Measurements from ENCODE around the gene RASGEF1C. TPM values are rescaled to one million over a fixed set of nuclear protein-coding genes. Genes with fewer than 3 reads are reported as not detected.

The RASGEF1C gene
- total RNA-seq, 1 donor from 2014 or later = 0.27 TPM

GRCh38 chr5:180120237-180121101 is 88.5 kb downstream of the RASGEF1C start:
- Histone ChIP-seq H3K36me3 (no peaks in the 10 kb centered on the region), H3K4me1 (no peaks in the 10 kb centered on the region), H3K9me3 (replicated peaks) (no peaks in the 10 kb centered on the region), H3K27ac (replicated peaks) (no peak overlapping the region), H3K27me3 (ENCODE audit: low read depth) (peaks cover 73% of the 10 kb centered on the region), H3K4me3 (no peak overlapping the region)
- intact Hi-C loops (cut with micrococcal nuclease) = no loop called here
- DNase-seq = no peak
- TF ChIP-seq, protein P1, sequence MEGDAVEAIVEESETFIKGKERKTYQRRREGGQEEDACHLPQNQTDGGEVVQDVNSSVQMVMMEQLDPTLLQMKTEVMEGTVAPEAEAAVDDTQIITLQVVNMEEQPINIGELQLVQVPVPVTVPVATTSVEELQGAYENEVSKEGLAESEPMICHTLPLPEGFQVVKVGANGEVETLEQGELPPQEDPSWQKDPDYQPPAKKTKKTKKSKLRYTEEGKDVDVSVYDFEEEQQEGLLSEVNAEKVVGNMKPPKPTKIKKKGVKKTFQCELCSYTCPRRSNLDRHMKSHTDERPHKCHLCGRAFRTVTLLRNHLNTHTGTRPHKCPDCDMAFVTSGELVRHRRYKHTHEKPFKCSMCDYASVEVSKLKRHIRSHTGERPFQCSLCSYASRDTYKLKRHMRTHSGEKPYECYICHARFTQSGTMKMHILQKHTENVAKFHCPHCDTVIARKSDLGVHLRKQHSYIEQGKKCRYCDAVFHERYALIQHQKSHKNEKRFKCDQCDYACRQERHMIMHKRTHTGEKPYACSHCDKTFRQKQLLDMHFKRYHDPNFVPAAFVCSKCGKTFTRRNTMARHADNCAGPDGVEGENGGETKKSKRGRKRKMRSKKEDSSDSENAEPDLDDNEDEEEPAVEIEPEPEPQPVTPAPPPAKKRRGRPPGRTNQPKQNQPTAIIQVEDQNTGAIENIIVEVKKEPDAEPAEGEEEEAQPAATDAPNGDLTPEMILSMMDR (IDR thresholded peaks at IDR 0.05; ENCODE audit: borderline replicate concordance) = no peak

- no peaks in the 10 kb centered on the region for H3K9me3 ChIP-seq (replicated peaks)
- no peak overlapping the region for H3K27ac ChIP-seq (replicated peaks)
- peaks cover 67% of the 10 kb centered on the region for H3K27me3 ChIP-seq (ENCODE audit: low read depth)
- TF ChIP-seq, protein P1 (IDR thresholded peaks at IDR 0.05; ENCODE audit: borderline replicate concordance) = no peak
- intact Hi-C loops (cut with micrococcal nuclease) = no loop called here
- no peaks in the 10 kb centered on the region for H3K36me3 ChIP-seq
- no peak overlapping the region for H3K4me3 ChIP-seq
- H3K4me1 ChIP-seq = no peaks in the 10 kb centered on the region
- no peak for DNase-seq
These were observed 89.1 kb downstream of the RASGEF1C start for GRCh38 chr5:180119903-180120236.

- TF ChIP-seq, protein P1 (IDR thresholded peaks at IDR 0.05; ENCODE audit: borderline replicate concordance) = no peak
These were observed 89.7 kb downstream of the RASGEF1C start for GRCh38 chr5:180119031-180119902.

GRCh38 chr5:180118391-180118791 is 90.6 kb downstream of the RASGEF1C start:
- no peak overlapping the region for H3K4me3 ChIP-seq
- no peaks in the 10 kb centered on the region for H3K36me3 ChIP-seq
- H3K27me3 ChIP-seq (ENCODE audit: low read depth) = peaks cover 52% of the 10 kb centered on the region
- TF ChIP-seq, protein P1 (IDR thresholded peaks at IDR 0.05; ENCODE audit: borderline replicate concordance) = no peak
- intact Hi-C loops (cut with micrococcal nuclease) = no loop called here
- no peaks in the 10 kb centered on the region for H3K9me3 ChIP-seq (replicated peaks)
- DNase-seq = no peak
- no peak overlapping the region for H3K27ac ChIP-seq (replicated peaks)
- no peaks in the 10 kb centered on the region for H3K4me1 ChIP-seq

More at GRCh38 chr5:180119031-180119902, 89.7 kb downstream of the RASGEF1C start:
- no peak overlapping the region for H3K4me3 ChIP-seq
- H3K27ac ChIP-seq (replicated peaks) = no peak overlapping the region
- no peaks in the 10 kb centered on the region for H3K4me1 ChIP-seq
- DNase-seq = no peak
- peaks cover 60% of the 10 kb centered on the region for H3K27me3 ChIP-seq (ENCODE audit: low read depth)
- H3K9me3 ChIP-seq (replicated peaks) = no peaks in the 10 kb centered on the region
- H3K36me3 ChIP-seq = no peaks in the 10 kb centered on the region
- intact Hi-C loops (cut with micrococcal nuclease) = no loop called here

- H3K36me3 ChIP-seq = no peaks in the 10 kb centered on the region
- H3K9me3 ChIP-seq (replicated peaks) = no peaks in the 10 kb centered on the region
- no peak for DNase-seq
- intact Hi-C loops (cut with micrococcal nuclease) = no loop called here
- no peak overlapping the region for H3K4me3 ChIP-seq
- H3K27ac ChIP-seq (replicated peaks) = no peak overlapping the region
- H3K27me3 ChIP-seq (ENCODE audit: low read depth) = peaks cover 47% of the 10 kb centered on the region
- no peaks in the 10 kb centered on the region for H3K4me1 ChIP-seq
- TF ChIP-seq, protein P1 (IDR thresholded peaks at IDR 0.05; ENCODE audit: borderline replicate concordance) = no peak
These were observed 91.8 kb downstream of the RASGEF1C start for GRCh38 chr5:180117000-180117725.

Measured in left ventricle myocardium inferior (tissue), 1 donor.